DND-41 (cell line): Measurements from ENCODE around the gene ZNF511.

ENCODE experiments used
- ATAC-seq: fragments of 200-7000 bp; cut with Tn5 transposase; 3 replicates; pipeline ENCODE4 v1.9.1; 2021; ENCODE audit warnings: low read depth; ENCODE audit not compliant: insufficient read depth
- DNase-seq: peaks from one replicate; pipeline ENCODE4 v3.0.0-alpha.2; 2020
- H2AFZ ChIP-seq: 2 replicates; pipeline ENCODE4 v1.6.0; 2012; ENCODE audit warnings: low read depth, low read length
- H3K27ac ChIP-seq: 2 replicates; pipeline ENCODE4 v1.5.1; 2012; ENCODE audit warnings: low read length, inconsistent platforms
- H3K27me3 ChIP-seq: fragments of 200-600 bp; sonication (generic); 2 replicates; pipeline ENCODE4 v1.6.0; 2012; ENCODE audit warnings: low read length, mild to moderate bottlenecking, inconsistent platforms; ENCODE audit not compliant: insufficient read depth, poor library complexity
- H3K36me3 ChIP-seq: 2 replicates; pipeline ENCODE4 v1.5.1; 2012; ENCODE audit warnings: low read length, inconsistent platforms; ENCODE audit not compliant: insufficient read depth
- H3K4me1 ChIP-seq: 2 replicates; pipeline ENCODE4 v1.5.1; 2012; ENCODE audit warnings: mild to moderate bottlenecking, low read length; ENCODE audit not compliant: insufficient read depth
- H3K4me2 ChIP-seq: 2 replicates; pipeline ENCODE4 v1.6.0; 2012; ENCODE audit warnings: mild to moderate bottlenecking, moderate library complexity, low read length, inconsistent platforms; ENCODE audit not compliant: insufficient read depth
- H3K4me3 ChIP-seq, 2 experiments: fragments of 200-600 bp in 1 of 2; shearing (Covaris generic) in 1 of 2; 2 replicates each; pipeline ENCODE4 v1.5.1; 2012 to 2016; ENCODE audit warnings: inconsistent platforms in 2 of 2, low read length in 2 of 2, mild to moderate bottlenecking in 2 of 2, low read depth in 1 of 2, moderate library complexity in 1 of 2
- H3K79me2 ChIP-seq: 2 replicates; pipeline ENCODE4 v1.6.0; 2012; ENCODE audit warnings: low read length, inconsistent platforms; ENCODE audit not compliant: insufficient read depth
- H3K9ac ChIP-seq: 2 replicates; pipeline ENCODE4 v1.6.0; 2012; ENCODE audit warnings: low read depth, mild to moderate bottlenecking, inconsistent platforms, low read length, moderate library complexity
- H3K9me3 ChIP-seq: 2 replicates; pipeline ENCODE4 v1.5.1; 2012; ENCODE audit warnings: low read length, moderate library complexity, mild to moderate bottlenecking, inconsistent platforms; ENCODE audit not compliant: insufficient read depth, severe bottlenecking
- H4K20me1 ChIP-seq: 2 replicates; pipeline ENCODE4 v1.6.0; 2012; ENCODE audit warnings: low read length; ENCODE audit not compliant: insufficient read depth
- CTCF ChIP-seq: IDR thresholded peaks from 2 replicates; pipeline ENCODE4 v1.5.1; 2012; ENCODE audit warnings: borderline replicate concordance, low read length, moderate library complexity, mild to moderate bottlenecking; ENCODE audit not compliant: poor library complexity, severe bottlenecking; ENCODE audit errors: extremely low read depth
- EZH2 ChIP-seq: IDR thresholded peaks from 3 replicates; pipeline ENCODE4 v1.6.1; 2012; ENCODE audit warnings: borderline replicate concordance, low read depth, mild to moderate bottlenecking, moderate library complexity, low read length, inconsistent platforms; ENCODE audit not compliant: severe bottlenecking

The ZNF511 gene

GRCh38 chr10:133271521-133272300, 37.0 kb upstream of the ZNF511 start:
- Histone ChIP-seq H3K79me2 (no peaks in the 10 kb centered on the region), H3K9ac (no peak overlapping the region), H3K4me2 (no peak overlapping the region), H3K9me3 (no peaks in the 10 kb centered on the region), H4K20me1 (no peaks in the 10 kb centered on the region; the same call in 1 of the 2 replicates), H3K36me3 (peaks cover 20% of the 10 kb centered on the region), H3K4me3 (no peak overlapping the region), H3K27me3 (no peaks in the 10 kb centered on the region), H3K4me1 (no peaks in the 10 kb centered on the region), H3K27ac (no peak overlapping the region), H2AFZ (no peak overlapping the region)
- DNase-seq (no peak), ATAC-seq (no peak)
- TF ChIP-seq CTCF (no peak), EZH2 (no peak)

GRCh38 chr10:133272301-133272963, 36.3 kb upstream of the ZNF511 start:
- Histone ChIP-seq H4K20me1 (no peaks in the 10 kb centered on the region; the same call in 1 of the 2 replicates), H3K27me3 (no peaks in the 10 kb centered on the region), H3K79me2 (no peaks in the 10 kb centered on the region), H3K4me3 (no peak overlapping the region), H3K9me3 (no peaks in the 10 kb centered on the region), H3K9ac (no peak overlapping the region), H3K4me2 (no peak overlapping the region), H3K4me1 (no peaks in the 10 kb centered on the region), H3K27ac (no peak overlapping the region), H3K36me3 (peaks cover 20% of the 10 kb centered on the region), H2AFZ (no peak overlapping the region)
- no peak for DNase-seq
- no peak for ATAC-seq
- no peak for TF ChIP-seq EZH2
- no peak for TF ChIP-seq CTCF

- peaks cover 20% of the 10 kb centered on the region for H3K36me3 ChIP-seq
- ATAC-seq (no peak), DNase-seq (no peak)
- no peaks in the 10 kb centered on the region for H3K79me2 ChIP-seq
- H3K4me1 ChIP-seq: no peaks in the 10 kb centered on the region
- H2AFZ ChIP-seq: no peak overlapping the region
- H4K20me1 ChIP-seq: peaks cover 2% of the 10 kb centered on the region; the same call in 1 of the 2 replicates
- H3K4me3 ChIP-seq: no peak overlapping the region
- no peaks in the 10 kb centered on the region for H3K9me3 ChIP-seq
- no peak for TF ChIP-seq CTCF
- no peak for TF ChIP-seq EZH2
- no peak overlapping the region for H3K9ac ChIP-seq
- no peaks in the 10 kb centered on the region for H3K27me3 ChIP-seq
- H3K27ac ChIP-seq: no peak overlapping the region
- no peak overlapping the region for H3K4me2 ChIP-seq
Measured at GRCh38 chr10:133272964-133273420, 35.7 kb upstream of the ZNF511 start.
